Measurements from ENCODE around the gene HEXD.

DNA sequence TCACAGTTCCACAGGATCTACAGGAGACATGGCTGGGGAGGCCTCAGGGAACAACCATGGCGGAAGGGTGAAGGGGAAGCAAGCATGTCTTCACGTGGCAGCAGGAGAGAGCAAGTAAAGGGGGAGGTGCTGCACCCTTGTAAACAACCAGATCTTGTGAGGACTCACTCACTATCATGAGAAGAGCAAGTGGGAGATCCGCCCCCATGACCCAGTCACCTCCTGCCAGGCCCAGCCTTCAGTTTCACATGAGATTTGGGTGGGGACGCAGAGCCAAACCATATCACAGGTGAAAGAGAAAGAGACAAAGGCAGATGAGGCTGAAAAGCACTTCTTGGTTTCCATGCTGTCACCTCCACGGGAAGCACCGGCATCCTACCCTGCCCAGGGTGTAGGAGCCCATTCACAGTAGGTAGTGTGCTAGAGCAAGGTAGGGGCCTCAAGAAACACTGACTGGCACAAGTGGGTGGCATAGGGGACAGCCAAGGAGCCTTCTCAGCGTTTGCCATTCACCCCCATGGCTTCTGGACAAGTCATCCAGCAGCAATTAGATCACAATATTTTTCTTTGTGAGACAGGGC lies 47.0 kb downstream of the HEXD start:
- TF ChIP-seq, protein P1, sequence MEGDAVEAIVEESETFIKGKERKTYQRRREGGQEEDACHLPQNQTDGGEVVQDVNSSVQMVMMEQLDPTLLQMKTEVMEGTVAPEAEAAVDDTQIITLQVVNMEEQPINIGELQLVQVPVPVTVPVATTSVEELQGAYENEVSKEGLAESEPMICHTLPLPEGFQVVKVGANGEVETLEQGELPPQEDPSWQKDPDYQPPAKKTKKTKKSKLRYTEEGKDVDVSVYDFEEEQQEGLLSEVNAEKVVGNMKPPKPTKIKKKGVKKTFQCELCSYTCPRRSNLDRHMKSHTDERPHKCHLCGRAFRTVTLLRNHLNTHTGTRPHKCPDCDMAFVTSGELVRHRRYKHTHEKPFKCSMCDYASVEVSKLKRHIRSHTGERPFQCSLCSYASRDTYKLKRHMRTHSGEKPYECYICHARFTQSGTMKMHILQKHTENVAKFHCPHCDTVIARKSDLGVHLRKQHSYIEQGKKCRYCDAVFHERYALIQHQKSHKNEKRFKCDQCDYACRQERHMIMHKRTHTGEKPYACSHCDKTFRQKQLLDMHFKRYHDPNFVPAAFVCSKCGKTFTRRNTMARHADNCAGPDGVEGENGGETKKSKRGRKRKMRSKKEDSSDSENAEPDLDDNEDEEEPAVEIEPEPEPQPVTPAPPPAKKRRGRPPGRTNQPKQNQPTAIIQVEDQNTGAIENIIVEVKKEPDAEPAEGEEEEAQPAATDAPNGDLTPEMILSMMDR (IDR thresholded peaks at IDR 0.05; ENCODE audit: low read depth, low read length, missing input control), result no peak
- TF ChIP-seq EGR1 (IDR thresholded peaks at IDR 0.05; ENCODE audit: low read depth in 2 of 2), result no peak
- TF ChIP-seq, protein P2, sequence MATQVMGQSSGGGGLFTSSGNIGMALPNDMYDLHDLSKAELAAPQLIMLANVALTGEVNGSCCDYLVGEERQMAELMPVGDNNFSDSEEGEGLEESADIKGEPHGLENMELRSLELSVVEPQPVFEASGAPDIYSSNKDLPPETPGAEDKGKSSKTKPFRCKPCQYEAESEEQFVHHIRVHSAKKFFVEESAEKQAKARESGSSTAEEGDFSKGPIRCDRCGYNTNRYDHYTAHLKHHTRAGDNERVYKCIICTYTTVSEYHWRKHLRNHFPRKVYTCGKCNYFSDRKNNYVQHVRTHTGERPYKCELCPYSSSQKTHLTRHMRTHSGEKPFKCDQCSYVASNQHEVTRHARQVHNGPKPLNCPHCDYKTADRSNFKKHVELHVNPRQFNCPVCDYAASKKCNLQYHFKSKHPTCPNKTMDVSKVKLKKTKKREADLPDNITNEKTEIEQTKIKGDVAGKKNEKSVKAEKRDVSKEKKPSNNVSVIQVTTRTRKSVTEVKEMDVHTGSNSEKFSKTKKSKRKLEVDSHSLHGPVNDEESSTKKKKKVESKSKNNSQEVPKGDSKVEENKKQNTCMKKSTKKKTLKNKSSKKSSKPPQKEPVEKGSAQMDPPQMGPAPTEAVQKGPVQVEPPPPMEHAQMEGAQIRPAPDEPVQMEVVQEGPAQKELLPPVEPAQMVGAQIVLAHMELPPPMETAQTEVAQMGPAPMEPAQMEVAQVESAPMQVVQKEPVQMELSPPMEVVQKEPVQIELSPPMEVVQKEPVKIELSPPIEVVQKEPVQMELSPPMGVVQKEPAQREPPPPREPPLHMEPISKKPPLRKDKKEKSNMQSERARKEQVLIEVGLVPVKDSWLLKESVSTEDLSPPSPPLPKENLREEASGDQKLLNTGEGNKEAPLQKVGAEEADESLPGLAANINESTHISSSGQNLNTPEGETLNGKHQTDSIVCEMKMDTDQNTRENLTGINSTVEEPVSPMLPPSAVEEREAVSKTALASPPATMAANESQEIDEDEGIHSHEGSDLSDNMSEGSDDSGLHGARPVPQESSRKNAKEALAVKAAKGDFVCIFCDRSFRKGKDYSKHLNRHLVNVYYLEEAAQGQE (IDR thresholded peaks at IDR 0.05), result no peak

Data from liver (tissue), 3 donors.